ENCODE data around the gene DHPS. TPM values are rescaled to one million over a fixed set of nuclear protein-coding genes. Genes with fewer than 3 reads are reported as not detected.
A peak's percentile ranks its signal among the peaks of the same experiment; 100 is the strongest.

The DHPS gene
- total and polyA plus RNA-seq, 2 of the 13 experiments (the other 11 are each of a cell fraction or from before 2014, with no cell fraction given), result 43.3 to 84.3 TPM

- TF ChIP-seq TCF12 (IDR thresholded peaks at IDR 0.05) (no peak), TCF12 (CRISPR knock-in tag; IDR thresholded peaks at IDR 0.05) (no peak), MAFK (conservative IDR thresholded peaks at IDR 0.05 in 1 of 2, IDR thresholded peaks at IDR 0.05 in 1 of 2; ENCODE audit: low read length in 2 of 2) (no peak; a peak in 1 of 4 replicates), ZHX1 (CRISPR knock-in tag; IDR thresholded peaks at IDR 0.05; ENCODE audit: low read depth) (0 out of 2 replicates have a peak, but pooled peaks have one; percentile 52), HBP1 (CRISPR knock-in tag; IDR thresholded peaks at IDR 0.05; ENCODE audit: low read depth) (0 out of 2 replicates have a peak, but pooled peaks have one; percentile 29), SIX4 (CRISPR knock-in tag; IDR thresholded peaks at IDR 0.05) (no peak; the same call in 1 of the 2 replicates), MLLT10 (CRISPR knock-in tag; IDR thresholded peaks at IDR 0.05) (no peak), IRF9 (CRISPR knock-in tag; IDR thresholded peaks at IDR 0.05; ENCODE audit: borderline replicate concordance) (peak; percentile 63; the same call in 1 of the 2 replicates), ZNF737 (CRISPR knock-in tag; IDR thresholded peaks at IDR 0.05; ENCODE audit: borderline replicate concordance) (peak; percentile 84; the same call in 1 of the 2 replicates), ZNF605 (CRISPR knock-in tag; IDR thresholded peaks at IDR 0.05) (peak; percentile 51; the same call in 1 of the 2 replicates), ZNF670 (CRISPR knock-in tag; IDR thresholded peaks at IDR 0.05; ENCODE audit: borderline replicate concordance) (0 out of 2 replicates have a peak, but pooled peaks have one; percentile 28), ERF (CRISPR knock-in tag; IDR thresholded peaks at IDR 0.05) (no peak; the same call in 1 of the 2 replicates), GABPB1 (CRISPR knock-in tag; IDR thresholded peaks at IDR 0.05) (peak; percentile 95), NFKB2 (CRISPR knock-in tag; IDR thresholded peaks at IDR 0.05; ENCODE audit: borderline replicate concordance) (peak; percentile 81; the same call in 1 of the 2 replicates), EED (CRISPR knock-in tag; IDR thresholded peaks at IDR 0.05) (peak; percentile 54; the same call in 1 of the 2 replicates), ZNF124 (CRISPR knock-in tag; IDR thresholded peaks at IDR 0.05) (no peak), SNAI1 (CRISPR knock-in tag; IDR thresholded peaks at IDR 0.05; ENCODE audit: borderline replicate concordance) (peak; percentile 89; the same call in 1 of the 2 replicates), FOXP1 (IDR thresholded peaks at IDR 0.05) (no peak), FOXP1 (CRISPR knock-in tag; IDR thresholded peaks at IDR 0.05) (no peak), FOXC1 (CRISPR knock-in tag; IDR thresholded peaks at IDR 0.05; ENCODE audit: borderline replicate concordance) (peak; percentile 69; the same call in 1 of the 2 replicates)
- TF ChIP-seq, protein P1, sequence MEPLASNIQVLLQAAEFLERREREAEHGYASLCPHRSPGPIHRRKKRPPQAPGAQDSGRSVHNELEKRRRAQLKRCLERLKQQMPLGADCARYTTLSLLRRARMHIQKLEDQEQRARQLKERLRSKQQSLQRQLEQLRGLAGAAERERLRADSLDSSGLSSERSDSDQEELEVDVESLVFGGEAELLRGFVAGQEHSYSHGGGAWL (CRISPR knock-in tag; IDR thresholded peaks at IDR 0.05), result peak; percentile 65
- TF ChIP-seq, protein P2, sequence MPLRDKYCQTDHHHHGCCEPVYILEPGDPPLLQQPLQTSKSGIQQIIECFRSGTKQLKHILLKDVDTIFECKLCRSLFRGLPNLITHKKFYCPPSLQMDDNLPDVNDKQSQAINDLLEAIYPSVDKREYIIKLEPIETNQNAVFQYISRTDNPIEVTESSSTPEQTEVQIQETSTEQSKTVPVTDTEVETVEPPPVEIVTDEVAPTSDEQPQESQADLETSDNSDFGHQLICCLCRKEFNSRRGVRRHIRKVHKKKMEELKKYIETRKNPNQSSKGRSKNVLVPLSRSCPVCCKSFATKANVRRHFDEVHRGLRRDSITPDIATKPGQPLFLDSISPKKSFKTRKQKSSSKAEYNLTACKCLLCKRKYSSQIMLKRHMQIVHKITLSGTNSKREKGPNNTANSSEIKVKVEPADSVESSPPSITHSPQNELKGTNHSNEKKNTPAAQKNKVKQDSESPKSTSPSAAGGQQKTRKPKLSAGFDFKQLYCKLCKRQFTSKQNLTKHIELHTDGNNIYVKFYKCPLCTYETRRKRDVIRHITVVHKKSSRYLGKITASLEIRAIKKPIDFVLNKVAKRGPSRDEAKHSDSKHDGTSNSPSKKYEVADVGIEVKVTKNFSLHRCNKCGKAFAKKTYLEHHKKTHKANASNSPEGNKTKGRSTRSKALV (CRISPR knock-in tag; IDR thresholded peaks at IDR 0.05), result peak; percentile 50; the same call in 1 of the 2 replicates
Observed at GRCh38 chr19:12681074-12681987, at the start of gene DHPS (continued).
